Measurements from ENCODE around the gene GSE1.
A peak's percentile ranks its signal among the peaks of the same experiment; 100 is the strongest.

Gene GSE1

GRCh38 chr16:85629853-85630252, 16.7 kb downstream of the GSE1 start:
- Histone ChIP-seq H3K4me2 (ENCODE audit: low read length) (no peak overlapping the region), H3K4me3 (ENCODE audit: low read length) (no peak overlapping the region), H3K9me2 (replicated peaks; ENCODE audit: control insufficient read depth, low read length) (no peaks in the 10 kb centered on the region), H3K79me2 (ENCODE audit: control insufficient read depth, low read length) (peaks cover 94% of the 10 kb centered on the region), H3K27ac (ENCODE audit: low read depth, low read length) (no peak overlapping the region), H3K9me3 (ENCODE audit: control insufficient read depth, insufficient read depth, low read length) (no peaks in the 10 kb centered on the region), H3K27me3 (ENCODE audit: control insufficient read depth, low read length) (no peaks in the 10 kb centered on the region), H3K4me1 (ENCODE audit: control insufficient read depth, low read length) (no peaks in the 10 kb centered on the region), H4K20me1 (ENCODE audit: control insufficient read depth, insufficient read depth, low read depth, low read length) (no peaks in the 10 kb centered on the region; the same call in 1 of the 2 replicates), H3F3A (ENCODE audit: control insufficient read depth, insufficient read depth) (no peaks in the 10 kb centered on the region), H3K36me3 (ENCODE audit: control insufficient read depth, low read length) (no peaks in the 10 kb centered on the region; the same call in 1 of the 2 replicates)
- TF ChIP-seq EZH2phosphoT487 (IDR thresholded peaks at IDR 0.05; ENCODE audit: borderline replicate concordance, low read length) (no peak), CTCF (IDR thresholded peaks at IDR 0.05; ENCODE audit: low read depth, low read length, poor library complexity, severe bottlenecking) (no peak)

- Histone ChIP-seq H3K4me3 (ENCODE audit: low read length) (no peak overlapping the region), H3F3A (ENCODE audit: control insufficient read depth, insufficient read depth) (no peaks in the 10 kb centered on the region), H3K79me2 (ENCODE audit: control insufficient read depth, low read length) (peaks cover 92% of the 10 kb centered on the region), H4K20me1 (ENCODE audit: control insufficient read depth, insufficient read depth, low read depth, low read length) (no peaks in the 10 kb centered on the region; the same call in 1 of the 2 replicates), H3K27ac (ENCODE audit: low read depth, low read length) (no peak overlapping the region), H3K27me3 (ENCODE audit: control insufficient read depth, low read length) (no peaks in the 10 kb centered on the region), H3K9me3 (ENCODE audit: control insufficient read depth, insufficient read depth, low read length) (no peaks in the 10 kb centered on the region), H3K4me1 (ENCODE audit: control insufficient read depth, low read length) (no peaks in the 10 kb centered on the region), H3K4me2 (ENCODE audit: low read length) (no peak overlapping the region), H3K36me3 (ENCODE audit: control insufficient read depth, low read length) (no peaks in the 10 kb centered on the region; the same call in 1 of the 2 replicates), H3K9me2 (replicated peaks; ENCODE audit: control insufficient read depth, low read length) (no peaks in the 10 kb centered on the region)
- no peak for TF ChIP-seq CTCF (IDR thresholded peaks at IDR 0.05; ENCODE audit: low read depth, low read length, poor library complexity, severe bottlenecking)
- TF ChIP-seq EZH2phosphoT487 (IDR thresholded peaks at IDR 0.05; ENCODE audit: borderline replicate concordance, low read length), result no peak
These were observed 18.1 kb downstream of the GSE1 start for GRCh38 chr16:85631230-85631629.

- H3K4me1 ChIP-seq (ENCODE audit: control insufficient read depth, low read length), result no peaks in the 10 kb centered on the region
- H3K4me2 ChIP-seq (ENCODE audit: low read length), result no peak overlapping the region
- H3K9me2 ChIP-seq (replicated peaks; ENCODE audit: control insufficient read depth, low read length), result no peaks in the 10 kb centered on the region
- no peaks in the 10 kb centered on the region; the same call in 1 of the 2 replicates for H3K36me3 ChIP-seq (ENCODE audit: control insufficient read depth, low read length)
- H3F3A ChIP-seq (ENCODE audit: control insufficient read depth, insufficient read depth), result no peaks in the 10 kb centered on the region
- no peaks in the 10 kb centered on the region for H3K27me3 ChIP-seq (ENCODE audit: control insufficient read depth, low read length)
- peaks cover 89% of the 10 kb centered on the region for H3K79me2 ChIP-seq (ENCODE audit: control insufficient read depth, low read length)
- no peaks in the 10 kb centered on the region; the same call in 1 of the 2 replicates for H4K20me1 ChIP-seq (ENCODE audit: control insufficient read depth, insufficient read depth, low read depth, low read length)
- no peak overlapping the region for H3K27ac ChIP-seq (ENCODE audit: low read depth, low read length)
- H3K9me3 ChIP-seq (ENCODE audit: control insufficient read depth, insufficient read depth, low read length), result no peaks in the 10 kb centered on the region
- TF ChIP-seq EZH2phosphoT487 (IDR thresholded peaks at IDR 0.05; ENCODE audit: borderline replicate concordance, low read length) (no peak), CTCF (IDR thresholded peaks at IDR 0.05; ENCODE audit: low read depth, low read length, poor library complexity, severe bottlenecking) (peak; percentile 27)
- H3K4me3 ChIP-seq (ENCODE audit: low read length), result no peak overlapping the region
These were observed 18.8 kb downstream of the GSE1 start for GRCh38 chr16:85631802-85632393.

Data from DOHH2 (cell line).